ENCODE data around the gene RAPGEF3.

Gene RAPGEF3

DNA sequence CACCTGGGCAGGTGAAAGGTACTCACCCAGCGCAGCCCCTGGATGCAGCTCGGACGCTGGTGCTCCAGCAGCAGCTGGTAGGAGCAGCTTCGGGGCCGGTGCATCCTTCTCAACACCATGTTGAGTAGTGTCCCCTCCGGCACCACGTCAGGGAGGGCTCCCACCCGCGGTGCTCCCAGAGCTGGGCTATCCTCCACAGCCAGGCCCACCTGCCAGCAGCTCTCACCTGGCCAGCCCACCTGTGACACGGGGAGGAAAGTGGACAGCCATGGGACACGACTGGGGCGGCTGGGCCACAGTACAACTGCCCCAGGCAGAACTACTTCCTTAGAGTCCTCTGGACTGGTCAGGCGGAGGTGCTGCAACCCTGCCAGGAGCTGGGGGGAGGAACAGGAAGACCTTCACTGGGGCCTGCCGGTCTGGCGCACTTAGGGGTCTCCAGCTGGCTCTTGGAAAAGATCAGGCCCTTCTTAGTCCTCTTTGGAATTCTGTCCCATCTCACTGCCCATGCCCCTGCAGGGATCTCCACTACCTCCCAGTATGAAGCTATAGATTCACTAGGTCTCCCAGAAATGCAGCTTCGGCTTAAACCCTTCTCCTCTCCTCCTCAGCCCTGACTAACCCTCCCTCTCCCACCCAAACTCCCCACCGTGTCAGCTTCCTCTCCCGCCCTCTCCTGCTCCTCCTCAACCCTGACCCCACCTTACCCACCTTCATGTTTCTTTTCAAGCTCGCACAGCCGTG, 668 bp downstream of the RAPGEF3 start:
- no peak for DNase-seq (ENCODE audit: low read depth, low spot score)

DNA sequence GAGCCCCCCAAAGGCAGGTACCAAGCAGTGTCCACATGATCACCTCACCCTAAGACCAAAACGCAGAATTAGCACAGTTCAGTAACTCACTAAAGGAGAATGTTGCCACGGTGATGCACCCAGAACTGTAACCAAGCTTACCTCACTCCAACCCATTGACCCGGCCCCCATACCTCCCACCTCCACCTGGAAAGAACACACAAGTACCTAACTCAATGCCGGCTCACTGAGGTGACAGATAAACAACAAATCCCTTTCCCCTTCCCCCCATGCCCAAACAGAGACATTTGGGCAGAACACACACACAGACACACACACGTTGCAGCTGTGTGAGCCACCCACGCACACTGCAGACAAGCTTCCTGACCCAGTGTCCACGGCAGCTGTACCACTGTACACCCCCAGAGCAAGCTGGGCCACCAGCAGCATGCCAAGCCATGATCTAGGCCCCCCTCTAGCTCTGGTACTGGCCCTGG, 1.3 kb downstream of the RAPGEF3 start:
- no peak for DNase-seq (ENCODE audit: low read depth, low spot score)

DNA sequence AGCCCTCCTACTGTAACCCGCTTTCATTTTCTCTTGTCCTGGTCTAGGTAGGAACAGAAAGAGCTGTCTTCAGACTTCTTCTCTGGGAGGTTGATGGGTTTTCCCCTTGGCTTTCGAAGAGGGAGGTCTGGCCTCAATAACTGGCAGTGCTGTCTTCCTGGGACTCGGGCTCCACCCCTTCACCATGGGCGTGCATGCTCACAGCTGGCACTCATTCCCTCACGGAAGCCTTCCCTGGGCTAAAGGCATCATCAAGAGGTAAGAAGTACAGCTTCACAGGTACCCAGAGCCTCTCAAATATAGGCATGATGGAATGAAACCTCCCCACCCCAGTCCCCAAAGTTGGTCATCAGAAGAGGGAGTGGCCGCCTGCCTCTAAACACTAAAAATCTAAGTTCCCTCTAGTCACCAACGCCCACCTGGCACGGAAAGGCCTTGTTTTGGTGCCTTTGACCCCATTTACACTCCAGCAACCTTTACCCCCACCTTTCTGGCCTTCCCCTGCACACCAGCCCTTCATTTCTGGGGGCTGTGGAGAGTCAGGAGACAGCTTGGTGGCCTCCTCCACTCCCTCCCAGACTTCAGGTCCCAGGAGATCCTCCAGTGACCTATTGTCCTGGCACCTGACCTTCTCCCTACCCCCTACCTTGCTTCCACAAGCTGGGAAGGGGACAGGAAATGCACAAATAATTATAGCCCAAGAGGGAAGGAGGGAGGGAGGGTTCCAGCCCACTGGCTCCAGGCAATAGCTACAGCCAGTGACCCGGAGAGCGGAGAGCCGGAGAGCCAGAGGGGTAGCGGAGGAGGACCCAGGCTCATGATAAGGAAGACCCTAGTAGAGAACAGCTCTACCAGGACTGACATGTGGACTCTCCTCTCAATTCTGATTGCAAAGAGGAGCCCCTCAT, 2.8 kb downstream of the RAPGEF3 start:
- DNase-seq (ENCODE audit: low read depth, low spot score): no peak

DNA sequence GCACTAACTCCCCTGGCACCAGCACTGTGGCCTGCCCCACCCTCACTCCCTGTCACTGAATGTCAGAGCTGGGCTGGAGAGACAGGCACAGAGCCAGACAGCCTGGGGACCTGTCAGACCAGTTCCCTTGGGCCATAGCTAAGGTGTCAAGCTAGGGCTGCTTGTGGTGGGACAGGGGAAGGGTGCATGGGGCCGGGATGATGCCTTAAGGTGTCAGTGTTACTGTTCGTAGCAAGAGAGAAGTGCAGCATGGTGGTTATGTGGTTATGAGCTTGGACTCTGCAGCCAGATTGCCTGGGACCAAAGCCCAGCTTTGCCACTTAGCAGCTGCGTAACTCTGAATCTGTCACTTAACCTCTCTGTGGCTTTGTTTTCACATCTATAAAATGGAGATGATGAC, 3.8 kb downstream of the RAPGEF3 start:
- DNase-seq (ENCODE audit: low read depth, low spot score): no peak

DNA sequence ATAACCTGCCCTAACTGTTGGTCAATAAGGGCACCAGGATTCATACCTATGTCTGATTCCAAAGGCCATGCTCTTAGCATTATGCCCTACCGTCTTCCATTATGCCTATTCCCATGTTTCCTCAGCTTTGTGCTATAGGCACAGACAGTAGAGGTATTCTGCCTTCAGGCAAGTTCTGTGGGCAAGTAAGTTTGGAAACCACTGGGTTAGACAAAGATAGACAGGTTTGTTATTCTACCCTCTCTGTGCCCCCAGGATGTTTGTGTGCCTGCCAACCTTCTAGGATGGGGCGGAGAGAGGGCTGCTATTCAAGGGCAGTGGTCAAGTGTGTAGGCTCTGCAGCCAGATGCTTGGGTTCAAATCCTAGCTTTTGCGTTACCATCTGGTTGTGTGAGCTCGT, 4.6 kb downstream of the RAPGEF3 start:
- DNase-seq (ENCODE audit: low read depth, low spot score): no peak

DNA sequence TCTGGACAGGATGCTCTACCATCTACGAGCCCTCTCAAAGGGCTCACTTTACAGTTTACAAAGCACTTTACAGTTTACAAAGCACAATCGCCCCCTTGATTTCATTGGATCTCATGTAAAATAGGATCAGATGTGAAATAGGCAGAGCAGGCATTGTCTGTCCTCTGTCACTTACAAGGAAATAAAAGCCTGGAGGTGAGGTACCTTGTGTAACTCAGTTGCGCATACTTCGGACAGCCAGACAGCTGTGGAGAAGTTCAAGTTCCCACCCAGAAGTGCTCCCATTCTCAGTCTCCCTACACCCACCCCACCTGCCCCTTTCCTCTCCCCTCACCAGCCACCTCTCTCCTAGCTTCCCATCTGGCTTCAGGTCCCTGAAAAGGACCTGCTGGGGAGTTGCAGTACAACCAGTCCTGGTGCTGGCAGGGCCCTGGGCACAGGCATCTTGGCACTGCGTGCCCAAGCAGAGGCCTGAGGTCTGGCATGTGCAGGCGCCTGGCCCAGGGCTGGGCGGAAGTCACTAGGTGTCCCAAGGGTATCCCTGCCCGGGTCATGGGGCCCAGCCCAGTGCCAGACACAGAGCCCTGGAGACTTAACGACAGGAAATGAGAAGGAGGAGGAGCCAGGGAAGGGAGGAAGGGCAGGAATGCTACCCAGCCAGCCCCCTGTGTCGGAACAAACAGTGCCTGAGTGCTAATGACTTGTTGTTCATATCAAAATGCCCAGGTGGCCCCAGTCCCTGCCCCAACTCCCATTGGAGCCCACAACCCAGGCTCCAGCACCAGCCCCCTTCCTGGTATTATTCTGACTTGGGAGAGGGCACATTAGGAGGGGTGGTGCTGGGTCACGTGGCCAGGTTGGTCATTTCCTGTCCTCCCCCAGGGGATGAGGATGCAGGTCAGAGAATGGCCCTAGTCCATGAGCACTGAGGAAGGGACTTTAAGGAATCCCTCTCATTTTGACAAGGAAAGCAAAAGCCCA, 5.4 kb downstream of the RAPGEF3 start:
- no peak for DNase-seq (ENCODE audit: low read depth, low spot score)

DNA sequence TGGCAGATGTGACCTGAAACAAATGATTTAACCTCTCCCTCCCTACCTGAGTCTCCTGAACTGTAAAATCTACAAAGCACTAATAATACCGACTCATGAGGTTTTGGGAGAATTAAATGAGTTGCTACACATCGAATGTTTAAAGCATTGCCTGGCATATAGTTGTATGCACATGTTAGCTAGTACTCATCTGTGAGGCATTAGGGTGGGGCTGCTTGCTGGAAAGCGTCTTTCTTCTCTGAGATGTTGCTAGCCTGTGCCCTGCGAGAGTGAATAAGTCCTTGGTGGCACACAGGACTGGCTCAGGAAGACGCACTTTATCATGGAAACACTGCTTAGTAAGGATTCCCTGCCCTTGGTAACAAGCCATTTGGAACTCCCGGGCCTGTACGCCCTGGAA, 6.1 kb downstream of the RAPGEF3 start:
- no peak for DNase-seq (ENCODE audit: low read depth, low spot score)

DNA sequence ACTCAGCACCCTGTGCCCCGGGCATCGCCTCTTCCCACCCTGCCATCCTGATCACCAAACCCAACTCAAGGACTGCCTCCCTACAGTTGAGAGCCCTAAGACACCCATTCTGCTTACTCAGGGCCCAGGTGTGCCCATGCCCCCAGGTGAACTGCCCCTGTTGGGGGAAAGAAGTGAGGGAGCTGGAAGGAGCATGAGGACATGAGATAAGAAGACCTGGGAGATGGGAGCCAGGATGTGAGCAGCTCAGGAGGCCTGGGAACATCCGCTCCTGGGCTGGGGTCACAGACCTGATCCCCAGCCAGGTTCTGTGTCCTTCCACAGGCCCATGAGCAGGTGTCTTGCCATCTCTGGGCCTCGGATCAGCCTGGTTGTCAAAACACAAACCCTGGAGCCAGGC, 6.6 kb downstream of the RAPGEF3 start:
- DNase-seq (ENCODE audit: low read depth, low spot score): no peak

DNA sequence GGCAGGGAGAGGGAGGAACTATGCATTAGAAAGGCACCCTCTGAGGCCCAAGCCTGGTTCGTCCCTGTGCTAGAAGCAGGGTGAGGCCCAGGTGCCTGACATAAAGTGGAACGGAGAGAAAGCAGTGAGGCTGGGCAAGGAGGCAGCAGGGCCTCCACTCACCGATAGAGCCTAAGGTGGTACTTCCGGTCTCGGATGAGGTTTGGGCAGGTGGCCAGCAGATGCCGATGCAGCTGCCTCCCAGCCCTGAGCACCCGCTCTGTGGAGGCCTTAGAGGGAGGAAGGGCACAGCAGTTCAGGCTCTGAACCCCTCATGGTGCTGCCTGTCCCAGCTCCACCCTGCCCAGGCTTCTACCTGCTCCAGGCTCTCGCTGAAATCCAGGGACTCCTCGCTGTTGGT, 7.1 kb downstream of the RAPGEF3 start:
- no peak for DNase-seq (ENCODE audit: low read depth, low spot score)

DNA sequence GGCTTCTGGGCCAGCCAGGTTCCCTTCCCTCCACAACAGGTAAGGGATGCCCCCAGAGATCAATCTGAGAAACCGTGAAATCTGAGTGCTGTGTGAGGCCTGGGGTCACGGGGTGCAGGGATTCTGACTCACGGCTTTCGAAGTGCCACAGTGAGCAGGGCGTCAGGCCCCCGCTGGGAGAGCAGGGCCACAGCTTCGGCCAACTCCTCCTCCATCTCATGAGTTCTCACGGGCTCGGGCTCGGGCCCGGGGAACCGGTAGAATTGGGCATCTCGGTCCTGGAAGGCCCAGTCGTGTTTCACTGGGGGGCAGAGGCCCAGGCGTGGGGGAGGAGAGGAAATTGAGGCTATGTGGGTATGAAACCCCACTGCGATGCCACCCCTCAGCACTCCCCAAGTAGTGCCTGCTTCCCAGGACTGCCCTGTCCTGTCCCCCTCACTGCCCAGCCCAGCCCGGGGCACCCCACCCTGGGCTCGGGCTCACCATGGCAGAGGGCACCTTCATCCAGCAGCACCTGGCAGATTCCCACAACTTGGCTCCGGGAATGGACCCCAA, 7.7 kb downstream of the RAPGEF3 start:
- DNase-seq (ENCODE audit: low read depth, low spot score): no peak

DNA sequence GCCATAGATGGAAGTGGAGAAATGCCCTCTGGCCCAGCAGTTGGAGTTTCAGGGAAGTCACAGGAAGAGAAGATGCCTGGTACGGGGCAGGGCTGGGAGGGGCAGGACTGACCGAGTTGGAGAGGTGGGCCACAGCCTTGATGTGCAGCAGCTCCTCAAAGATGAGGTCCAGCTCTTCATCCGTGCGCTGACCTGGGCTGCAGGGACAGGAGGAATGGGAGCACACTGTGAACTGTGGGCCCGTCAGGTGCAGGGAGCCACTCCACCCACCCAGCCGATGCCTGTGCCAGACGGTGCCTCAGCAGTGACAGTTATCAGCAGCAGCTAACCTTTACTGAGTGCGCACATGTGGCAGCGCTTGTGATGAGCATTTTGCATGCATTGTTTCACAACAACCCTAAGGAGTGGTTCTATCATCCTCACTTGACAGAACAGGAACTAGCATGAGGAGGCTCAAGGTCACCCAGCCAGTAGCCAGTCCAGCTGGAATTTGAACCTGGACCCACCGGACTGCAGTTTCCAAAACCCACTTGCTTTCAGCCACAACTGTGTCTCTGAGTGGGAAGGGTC, 8.4 kb downstream of the RAPGEF3 start:
- no peak for DNase-seq (ENCODE audit: low read depth, low spot score)

DNA sequence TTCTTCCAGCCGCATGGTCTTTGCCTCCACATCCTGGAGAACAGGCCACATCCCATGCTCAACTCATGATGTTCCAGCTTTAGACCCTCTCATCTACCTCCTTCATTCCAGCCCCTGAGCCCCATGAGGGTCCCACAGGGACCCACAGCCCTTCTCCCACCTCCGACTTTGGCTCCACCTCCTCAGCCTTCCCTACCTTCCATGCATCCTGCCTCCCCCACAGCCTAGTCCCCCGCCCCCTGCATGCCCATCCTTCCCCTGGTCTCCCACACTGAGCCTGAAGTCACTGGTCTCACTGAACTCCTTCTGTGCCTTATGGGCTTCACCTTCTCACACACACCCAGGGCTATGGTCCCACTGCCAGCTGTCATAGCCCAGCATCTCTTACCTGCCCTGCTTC, 9.8 kb downstream of the RAPGEF3 start:
- DNase-seq (ENCODE audit: low read depth, low spot score): no peak

DNA sequence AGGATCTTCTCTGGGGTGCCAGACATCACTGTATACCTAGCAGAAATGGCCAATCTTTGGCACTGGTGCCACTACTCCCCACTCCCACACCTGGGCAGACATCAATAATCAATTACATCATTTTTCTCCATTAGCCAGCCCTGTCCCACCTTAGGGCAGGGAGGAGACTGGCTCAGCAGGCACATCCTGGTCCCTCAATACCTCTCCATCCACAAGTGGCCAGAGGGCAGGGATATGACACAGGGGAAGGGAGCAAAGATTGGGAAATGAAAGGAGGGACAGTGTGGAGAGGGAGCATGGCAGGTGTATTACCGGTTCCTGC, 10.2 kb downstream of the RAPGEF3 start:
- DNase-seq (ENCODE audit: low read depth, low spot score): no peak

DNA sequence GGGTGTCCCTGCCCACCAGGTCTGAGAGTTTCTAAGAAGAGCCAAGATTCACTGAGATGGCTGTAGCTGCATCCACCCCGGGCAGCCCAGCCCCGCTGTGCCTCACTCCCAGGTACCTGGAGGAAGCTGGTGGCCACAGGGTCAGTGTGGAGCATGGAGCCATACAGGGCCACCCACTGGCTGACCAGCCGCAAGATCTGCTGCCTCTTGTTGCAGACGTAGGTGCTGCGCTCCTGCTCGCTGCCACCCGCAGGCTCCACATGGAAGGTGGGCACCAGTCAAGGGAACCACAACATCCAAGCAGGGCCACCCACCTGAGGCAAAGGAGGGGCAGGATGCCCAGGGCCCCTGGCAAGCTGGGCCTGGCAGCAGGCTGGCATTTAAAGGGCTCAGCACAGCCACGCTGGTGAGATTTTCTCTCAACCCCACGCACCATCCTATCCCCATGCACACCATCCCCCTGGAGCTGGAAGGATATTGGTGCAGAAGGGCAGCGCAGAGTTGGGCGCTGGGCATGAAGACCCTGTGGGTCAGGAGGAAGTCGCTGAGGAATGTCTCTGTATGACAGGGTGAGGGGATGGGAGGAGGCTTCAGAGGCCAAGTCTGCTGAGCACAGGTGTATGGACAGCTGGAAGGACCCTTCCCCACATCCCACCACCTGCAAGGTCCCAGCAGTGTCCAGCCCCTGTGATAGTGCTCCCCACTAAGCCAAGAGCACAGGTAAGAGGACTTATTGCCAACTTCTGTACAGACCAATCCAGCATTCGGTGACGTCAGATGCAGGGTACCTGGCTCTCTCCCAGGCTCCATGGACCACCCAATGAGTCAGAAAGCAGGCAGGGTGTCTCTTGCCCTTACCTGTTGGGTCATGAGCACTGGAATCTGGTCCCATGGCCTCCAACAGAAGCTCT, 10.8 kb downstream of the RAPGEF3 start:
- DNase-seq (ENCODE audit: low read depth, low spot score): no peak

DNA sequence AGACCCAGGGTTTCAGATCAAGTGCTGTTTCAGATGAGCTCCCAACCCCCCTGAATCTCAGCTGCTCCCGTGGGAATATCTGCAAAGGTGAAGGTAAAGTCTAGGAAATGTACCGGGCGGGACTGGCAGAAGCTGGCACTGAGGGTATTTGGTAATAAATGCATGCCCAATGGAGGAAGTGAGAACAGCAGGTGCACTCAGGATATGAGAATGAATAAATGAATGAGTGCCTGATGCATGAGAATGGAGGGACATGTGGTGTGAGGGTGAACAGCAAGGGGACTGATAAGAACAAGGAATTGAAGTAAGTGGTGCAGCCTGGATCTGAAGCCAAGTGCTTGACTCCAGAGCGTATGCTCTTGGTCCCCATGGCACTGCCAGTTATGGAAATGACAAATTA, 11.6 kb downstream of the RAPGEF3 start:
- DNase-seq (ENCODE audit: low read depth, low spot score): no peak

DNA sequence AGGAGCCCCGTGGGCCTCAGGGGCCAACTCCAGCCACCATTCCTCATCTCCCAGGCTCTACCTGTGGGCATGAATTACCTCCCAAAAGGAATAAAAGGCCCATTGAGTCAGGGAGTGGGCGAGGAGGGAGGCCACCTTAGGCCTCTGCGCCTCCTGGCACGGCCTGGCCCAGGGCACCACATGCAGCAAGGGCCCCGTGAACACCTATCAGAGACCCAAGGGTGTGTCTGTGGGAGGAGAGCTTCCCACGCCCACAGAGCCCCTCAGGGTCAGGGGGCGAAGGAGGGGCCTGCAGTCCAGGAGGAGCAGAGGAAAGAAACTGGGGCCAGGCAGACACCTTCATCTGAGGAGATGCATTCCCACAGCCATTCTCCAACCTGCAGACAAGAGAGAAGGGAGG, 12.2 kb downstream of the RAPGEF3 start:
- DNase-seq (ENCODE audit: low read depth, low spot score): no peak

DNA sequence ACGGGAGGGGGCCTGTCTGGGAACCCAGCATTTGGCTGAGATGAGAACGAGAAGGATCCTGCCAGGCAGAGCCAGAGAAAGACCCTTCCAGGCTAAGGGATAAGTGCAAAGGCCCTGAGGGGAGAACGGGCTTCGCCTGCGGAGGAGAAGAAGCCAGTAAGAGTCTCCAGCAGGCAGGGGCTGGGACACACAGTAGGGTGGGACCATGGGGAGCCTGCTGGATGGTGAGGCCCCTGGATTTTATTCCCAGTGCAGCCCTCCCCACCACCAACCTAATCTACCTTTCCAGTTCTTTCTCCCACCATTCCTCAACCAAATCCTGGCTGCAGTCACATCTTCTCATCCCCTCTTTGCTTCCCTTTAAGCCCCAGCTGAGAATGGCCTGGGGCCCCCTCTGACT, 12.6 kb downstream of the RAPGEF3 start:
- DNase-seq (ENCODE audit: low read depth, low spot score): no peak

DNA sequence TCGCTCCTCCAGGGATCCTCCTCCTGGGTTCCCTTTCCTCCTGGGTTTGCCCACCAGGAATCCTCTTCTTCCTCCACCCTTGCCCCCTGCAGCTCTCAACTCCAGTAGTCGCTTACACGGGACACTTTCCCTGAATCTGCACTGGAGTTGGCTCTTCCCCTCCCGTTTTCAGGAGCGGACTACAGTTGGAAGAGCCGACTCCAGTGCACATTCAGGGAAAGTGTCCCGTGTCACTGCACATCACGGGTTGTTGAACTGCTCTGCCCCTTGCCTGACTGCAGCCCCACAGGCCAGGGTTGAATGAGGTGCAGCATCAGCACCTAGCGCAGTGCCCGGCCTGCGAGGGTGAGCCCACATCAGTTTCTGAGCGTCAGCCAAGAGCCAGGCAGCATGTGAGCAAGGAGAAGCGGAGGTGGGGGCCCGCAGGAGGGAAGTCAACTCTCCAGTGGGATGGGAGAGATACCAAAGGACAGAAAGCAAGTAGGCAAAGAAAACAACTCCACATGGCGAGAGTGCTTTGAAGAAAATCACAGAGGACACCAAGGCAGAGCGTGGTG, 13.1 kb downstream of the RAPGEF3 start:
- DNase-seq (ENCODE audit: low read depth, low spot score): no peak

DNA sequence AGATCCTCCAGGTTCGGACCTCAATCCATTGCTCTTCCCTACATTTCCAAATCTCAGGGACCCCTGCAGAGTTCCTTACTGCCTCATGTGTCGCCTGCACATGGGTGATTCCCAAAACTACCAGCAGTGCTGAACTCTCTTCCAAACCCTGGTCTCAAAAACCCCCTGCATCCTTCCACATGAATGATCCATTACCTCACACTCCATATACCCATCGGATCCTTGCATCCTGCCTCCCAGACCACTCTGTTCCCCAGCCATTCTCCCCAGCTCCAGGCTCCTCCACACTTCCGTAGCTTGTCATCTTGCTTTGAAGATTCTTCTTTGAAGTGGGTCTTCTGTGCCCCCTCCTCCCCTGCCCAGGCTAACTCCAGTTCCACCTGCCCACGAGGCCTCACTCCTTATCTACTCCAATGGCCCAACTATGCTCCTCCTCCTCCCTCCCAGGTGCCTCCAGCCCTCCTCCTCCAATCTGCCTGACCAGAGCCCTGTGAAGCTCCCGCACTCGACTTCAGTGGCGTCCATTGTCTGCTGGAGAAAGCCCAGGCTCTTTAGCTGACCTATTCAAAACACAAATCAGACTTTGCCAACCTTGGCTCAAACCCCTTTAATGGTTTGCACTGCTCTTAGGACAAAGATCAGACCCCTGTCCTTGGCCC, 13.8 kb downstream of the RAPGEF3 start:
- no peak for DNase-seq (ENCODE audit: low read depth, low spot score)
